ENCODE results near the gene SNAPC2.

The SNAPC2 gene

DNA sequence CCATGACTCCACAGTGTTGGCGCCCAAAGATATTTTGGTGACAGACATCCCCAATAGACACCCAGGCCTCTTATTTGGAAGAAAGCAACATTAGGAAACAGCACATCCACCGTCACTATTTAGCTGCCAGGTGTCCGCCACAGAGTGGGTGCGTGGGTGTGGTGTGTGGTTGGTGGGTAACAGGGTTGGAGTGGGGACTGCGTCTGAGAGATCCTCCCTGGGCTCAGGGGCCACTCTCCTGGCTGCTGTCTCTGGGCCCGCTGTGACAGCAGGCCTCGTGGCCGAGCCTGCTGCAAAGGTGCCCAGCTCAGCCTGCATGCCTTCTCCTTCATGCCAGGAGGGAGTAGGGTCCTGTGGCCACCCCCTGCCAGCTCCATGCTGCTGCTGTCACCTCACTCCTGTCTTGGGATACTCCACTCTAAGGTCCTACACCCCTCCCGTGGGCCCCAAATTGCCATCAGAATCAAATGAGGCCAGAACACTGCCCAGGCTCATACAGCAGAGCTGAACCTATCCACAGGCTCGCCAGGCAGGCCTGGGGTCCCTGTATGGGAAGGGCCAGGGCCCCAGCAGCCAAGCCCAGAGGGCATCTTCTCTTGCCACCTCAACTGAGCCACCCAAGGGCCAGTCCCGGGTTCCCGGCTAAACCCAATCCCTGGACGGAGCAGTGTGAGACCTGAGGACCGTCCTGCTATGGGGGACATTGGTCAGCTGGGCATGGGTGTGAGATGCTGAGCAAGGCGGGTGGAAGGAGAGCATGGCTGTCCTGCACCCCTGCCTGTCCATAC lies 48.1 kb downstream of the SNAPC2 start:
- DNase-seq (ENCODE audit: low read depth): no peak

GRCh38 chr19:7968796-7969554 lies 48.8 kb downstream of the SNAPC2 start:
- DNase-seq (ENCODE audit: low read depth): no peak

DNA sequence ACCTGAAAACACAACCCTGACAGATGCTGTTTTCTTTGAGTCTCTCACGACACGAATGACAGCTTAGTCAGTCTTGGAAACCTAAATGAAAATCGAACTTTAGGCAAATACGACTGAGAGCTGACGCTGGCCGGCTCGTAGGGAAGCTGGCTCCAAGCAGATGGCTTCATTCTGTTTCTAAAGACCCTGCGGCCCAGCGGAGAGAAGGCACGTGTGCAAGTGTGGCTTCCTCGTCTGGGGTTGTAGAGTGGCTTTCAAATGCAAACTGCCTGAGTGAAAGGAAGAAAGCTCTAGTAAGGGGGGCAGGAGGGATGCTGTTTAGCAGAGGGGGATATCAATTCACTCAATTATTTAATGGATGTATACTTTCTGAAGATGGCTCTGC lies 49.4 kb downstream of the SNAPC2 start:
- no peak for DNase-seq (ENCODE audit: low read depth)

- no peak for DNase-seq (ENCODE audit: low read depth)
Measured at GRCh38 chr19:7970716-7971448, 50.7 kb downstream of the SNAPC2 start.

- DNase-seq (ENCODE audit: low read depth): no peak
Measured at GRCh38 chr19:7971553-7972520, 51.7 kb downstream of the SNAPC2 start.
